Esophagus (tissue), 2 donors: ENCODE measurements around the gene SHOX. TPM values are rescaled to one million over a fixed set of nuclear protein-coding genes. Genes with fewer than 3 reads are reported as not detected.

ENCODE experiments used
- H3K27ac ChIP-seq, 2 donors: one replicate each; pipeline ENCODE4 v1.5.1; 2013; ENCODE audit warnings: low read depth in 2 of 2, mild to moderate bottlenecking in 2 of 2, inconsistent platforms in 1 of 2, low read length in 1 of 2, moderate library complexity in 1 of 2
- H3K27me3 ChIP-seq, 2 donors: one replicate each; pipeline ENCODE4 v1.6.1; 2013; ENCODE audit warnings: low read length in 2 of 2, control low read depth in 1 of 2, mild to moderate bottlenecking in 1 of 2; ENCODE audit not compliant: insufficient read depth in 2 of 2, control insufficient read depth in 1 of 2
- H3K36me3 ChIP-seq, 2 donors: one replicate each; pipeline ENCODE4 v1.6.1; 2013; ENCODE audit warnings: low read length in 1 of 2; ENCODE audit not compliant: control insufficient read depth in 2 of 2, insufficient read depth in 2 of 2
- H3K4me1 ChIP-seq, 2 donors: one replicate each; pipeline ENCODE4 v1.6.1; 2013; ENCODE audit warnings: low read length in 1 of 2; ENCODE audit not compliant: control insufficient read depth in 2 of 2, insufficient read depth in 2 of 2
- H3K4me3 ChIP-seq, 2 donors: one replicate each; pipeline ENCODE4 v1.5.1; 2013; ENCODE audit warnings: low read length in 2 of 2, mild to moderate bottlenecking in 2 of 2, low read depth in 1 of 2, moderate library complexity in 1 of 2
- H3K9me3 ChIP-seq, 2 donors: one replicate each; pipeline ENCODE4 v1.6.1; 2013; ENCODE audit warnings: mild to moderate bottlenecking in 2 of 2, low read depth in 1 of 2, low read length in 1 of 2, moderate library complexity in 1 of 2; ENCODE audit not compliant: control insufficient read depth in 2 of 2, insufficient read depth in 1 of 2
- WGBS, 2 donors: extraction: QIAGEN DNeasy Blood & Tissue Kit; methylation state at CpG; one replicate each; pipeline ENCODE4 v1.1.7; 2013; 5-methylcytosine and 5-hydroxymethylcytosine counted together
- polyA plus RNA-seq, 2 donors: library from polyadenylated mRNA; stranded (reverse); fragments of 200-250 nt; gene quantifications; one replicate each; pipeline ENCODE4 v1.2.3, GENCODE V29; 2013
- donor health status: healthy with polysubstance abuse.
- donor health status: Bipolar disorder and iron deficiency.

Gene SHOX
- polyA plus RNA-seq, 2 donors, result not detected

DNA sequence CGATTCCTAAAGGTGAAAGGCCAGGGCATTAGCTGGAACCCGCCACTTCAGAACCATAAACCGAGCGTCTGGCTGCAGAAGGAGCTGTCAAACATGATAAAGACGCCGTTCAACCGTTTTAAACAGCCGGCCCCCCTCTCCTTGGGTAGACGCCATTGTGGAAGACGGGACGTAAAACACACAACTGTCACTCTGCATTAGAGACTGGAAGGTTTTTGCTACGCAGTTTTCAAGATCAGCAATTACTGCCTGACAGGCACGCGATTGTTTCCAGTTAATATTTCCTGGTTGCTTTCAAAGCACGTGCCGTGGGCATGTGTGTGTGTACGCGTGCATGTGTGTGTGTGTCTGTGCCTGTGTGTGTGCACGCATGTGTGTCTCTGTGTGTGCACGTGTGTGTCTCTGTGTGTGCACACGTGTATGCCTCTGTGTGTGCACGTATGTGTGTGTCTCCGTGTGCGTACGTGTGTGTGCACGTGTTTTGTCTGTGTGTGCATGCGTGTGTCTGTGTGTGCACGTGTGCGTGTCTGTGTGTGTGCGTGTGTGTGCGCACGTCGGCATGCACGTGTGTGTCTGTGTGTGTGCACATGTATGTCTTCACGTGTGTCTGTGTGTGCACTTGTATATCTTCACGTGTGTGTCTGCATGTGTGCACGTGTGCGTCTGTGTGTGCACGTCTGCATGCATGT is 48.8 kb downstream of the SHOX start:
- H3K27ac ChIP-seq, result no peak overlapping the region
- H3K9me3 ChIP-seq, result peaks cover 7 to 13% of the 10 kb centered on the region in 2 donors
- WGBS, 2 donors, result 73 to 74% methylated on average over 39 of the region's 39 CpGs
- H3K36me3 ChIP-seq, result no peaks in the 10 kb centered on the region
- no peaks in the 10 kb centered on the region for H3K27me3 ChIP-seq
- no peaks in the 10 kb centered on the region for H3K4me1 ChIP-seq
- no peak overlapping the region for H3K4me3 ChIP-seq

DNA sequence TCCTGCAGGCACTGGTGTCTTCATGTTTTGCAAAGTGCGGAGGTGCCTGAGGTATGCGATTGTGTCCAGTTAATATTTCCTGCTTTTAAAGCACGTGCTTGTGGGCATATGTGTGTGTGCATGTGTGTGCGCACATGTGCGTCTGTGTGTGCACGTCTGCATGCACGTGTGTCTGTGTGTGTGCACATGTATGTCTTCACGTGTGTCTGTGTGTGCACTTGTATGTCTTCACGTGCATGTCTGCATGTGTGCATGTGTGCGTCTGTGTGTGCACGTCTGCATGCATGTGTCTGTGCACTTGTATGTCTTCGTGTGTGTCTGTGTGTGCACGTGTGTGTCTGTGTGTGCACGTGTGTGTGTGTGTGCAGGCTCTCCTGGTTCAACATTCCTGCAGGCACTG is 49.5 kb downstream of the SHOX start:
- Histone ChIP-seq H3K27ac (no peak overlapping the region), H3K4me1 (no peaks in the 10 kb centered on the region), H3K4me3 (no peak overlapping the region), H3K36me3 (no peaks in the 10 kb centered on the region), H3K9me3 (peaks cover 7 to 13% of the 10 kb centered on the region in 2 donors), H3K27me3 (no peaks in the 10 kb centered on the region)
- 93 to 94% methylated on average over 14 of the region's 14 CpGs for WGBS, 2 donors

DNA sequence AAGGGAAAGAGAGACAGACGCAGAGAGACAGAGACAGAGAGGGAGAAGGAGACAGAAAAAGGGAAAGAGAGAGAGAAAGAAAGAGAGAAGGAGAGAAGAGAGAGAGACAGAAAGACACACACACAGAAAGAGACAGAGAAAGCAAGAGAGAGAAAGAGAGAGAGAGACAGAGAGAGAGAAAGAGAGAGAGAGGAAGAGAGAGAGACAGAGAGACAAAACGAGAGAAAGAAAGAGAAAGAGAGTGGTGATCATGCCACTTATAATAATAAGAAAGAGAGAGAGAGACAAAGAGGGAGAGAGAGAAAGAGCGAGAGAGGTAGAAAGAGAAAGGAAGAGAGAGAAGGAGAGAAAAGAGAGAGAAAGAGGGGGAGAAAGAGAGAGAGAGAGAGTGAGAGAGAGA is 51.4 kb downstream of the SHOX start:
- Histone ChIP-seq H3K27ac (no peak overlapping the region), H3K27me3 (no peaks in the 10 kb centered on the region), H3K36me3 (no peaks in the 10 kb centered on the region), H3K4me3 (no peak overlapping the region), H3K9me3 (peaks cover 7 to 16% of the 10 kb centered on the region in 2 donors), H3K4me1 (no peaks in the 10 kb centered on the region)
- 86 to 88% methylated on average over 3 of the region's 3 CpGs for WGBS, 2 donors

DNA sequence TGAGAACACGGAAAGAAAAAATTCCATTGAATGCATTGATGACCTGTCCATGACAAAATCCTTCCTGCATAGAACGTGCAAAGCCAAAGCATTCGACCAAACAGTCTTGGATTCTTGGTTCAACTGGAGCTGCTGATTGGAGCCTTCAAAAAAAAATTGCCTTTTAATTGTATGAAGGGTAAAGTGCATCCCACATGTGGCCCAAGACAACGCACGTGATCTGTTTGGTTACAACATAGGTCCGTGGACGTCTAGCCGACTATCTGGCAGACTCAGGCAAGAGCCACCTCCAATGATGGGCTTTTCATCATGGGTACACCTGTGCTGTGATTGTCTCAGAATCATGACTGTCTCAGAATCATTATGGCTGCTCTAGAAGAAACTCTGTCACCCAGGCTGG is 52.3 kb downstream of the SHOX start:
- no peak overlapping the region for H3K27ac ChIP-seq
- H3K9me3 ChIP-seq, result peaks cover 7 to 16% of the 10 kb centered on the region in 2 donors
- H3K36me3 ChIP-seq, result no peaks in the 10 kb centered on the region
- no peak overlapping the region for H3K4me3 ChIP-seq
- 88 to 91% methylated on average over 8 of the region's 8 CpGs for WGBS, 2 donors
- no peaks in the 10 kb centered on the region for H3K27me3 ChIP-seq
- H3K4me1 ChIP-seq, result no peaks in the 10 kb centered on the region

DNA sequence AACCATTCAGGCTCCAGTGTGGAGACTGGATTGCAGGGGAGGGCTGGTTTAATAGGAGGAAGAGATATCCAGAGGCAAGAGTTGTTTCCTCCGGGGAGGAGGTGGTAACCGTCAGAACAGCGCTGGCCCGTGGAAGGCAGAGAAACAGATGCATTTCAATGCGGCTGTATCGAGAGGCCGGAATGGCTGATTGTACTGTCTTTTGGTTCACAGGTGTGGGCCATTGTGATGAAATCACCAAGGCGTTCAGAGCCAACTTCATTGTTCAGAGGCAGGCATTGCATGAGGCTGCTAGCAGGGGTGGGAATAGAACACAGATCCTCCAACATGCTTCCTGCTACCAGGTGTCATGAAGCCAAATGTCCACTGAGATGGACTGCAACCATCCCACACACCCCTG is 53.0 kb downstream of the SHOX start:
- no peaks in the 10 kb centered on the region for H3K36me3 ChIP-seq
- H3K27me3 ChIP-seq, result no peaks in the 10 kb centered on the region
- H3K27ac ChIP-seq, result no peak overlapping the region
- no peaks in the 10 kb centered on the region for H3K4me1 ChIP-seq
- peaks cover 7 to 16% of the 10 kb centered on the region in 2 donors for H3K9me3 ChIP-seq
- H3K4me3 ChIP-seq, result no peak overlapping the region
- WGBS, 2 donors, result 62 to 65% methylated on average over 8 of the region's 8 CpGs

DNA sequence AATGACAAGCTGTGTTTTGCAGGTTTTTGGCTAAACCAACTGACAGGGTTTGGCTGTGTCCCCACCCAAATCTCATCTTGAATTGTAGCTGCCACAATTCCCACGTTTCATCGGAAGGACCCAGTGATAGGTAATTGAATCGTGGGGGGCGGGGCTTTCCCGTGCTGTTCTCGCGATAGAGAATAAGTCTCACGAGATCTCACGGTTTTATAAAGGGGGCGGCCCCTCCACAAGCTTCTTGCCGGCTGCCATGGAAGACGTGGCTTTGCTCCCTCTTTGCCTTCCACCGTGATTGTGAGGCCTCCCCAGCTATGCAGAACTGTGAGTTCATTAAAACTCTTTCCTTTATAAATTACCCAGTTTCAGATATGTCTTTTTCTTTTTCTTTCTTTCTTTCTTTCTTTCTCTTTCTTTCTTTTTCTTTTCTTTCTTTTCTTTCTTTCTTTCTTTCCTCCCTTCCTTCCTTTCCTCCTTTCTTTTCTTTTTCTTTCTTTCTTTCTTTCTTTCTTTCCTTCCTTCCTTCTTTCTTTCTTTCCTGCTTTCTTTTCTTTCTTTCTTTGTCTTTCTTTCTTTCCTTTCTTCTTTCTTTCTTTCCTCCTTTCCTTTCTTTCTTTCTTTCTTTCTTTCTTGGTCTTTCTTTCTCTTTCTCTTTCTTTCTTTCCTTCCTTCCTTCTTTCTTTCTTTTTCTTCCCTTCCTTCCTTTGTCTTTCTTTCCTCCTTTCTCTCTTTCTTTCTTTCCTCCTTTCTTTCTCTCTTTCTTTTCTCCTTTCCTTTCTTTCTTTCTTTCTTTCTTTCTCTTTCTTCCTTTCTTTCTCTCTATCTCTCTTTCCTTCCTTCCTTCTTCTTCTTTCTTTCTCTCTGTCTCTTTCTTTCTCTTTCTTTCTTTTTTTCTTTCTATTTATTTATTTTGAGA is 54.8 kb downstream of the SHOX start:
- no peaks in the 10 kb centered on the region for H3K4me1 ChIP-seq
- H3K4me3 ChIP-seq, result no peak overlapping the region
- H3K27me3 ChIP-seq, result no peaks in the 10 kb centered on the region
- H3K9me3 ChIP-seq, result peaks cover 5 to 17% of the 10 kb centered on the region in 2 donors
- H3K36me3 ChIP-seq, result no peaks in the 10 kb centered on the region
- 85 to 89% methylated on average over 13 of the region's 13 CpGs for WGBS, 2 donors
- H3K27ac ChIP-seq, result no peak overlapping the region

DNA sequence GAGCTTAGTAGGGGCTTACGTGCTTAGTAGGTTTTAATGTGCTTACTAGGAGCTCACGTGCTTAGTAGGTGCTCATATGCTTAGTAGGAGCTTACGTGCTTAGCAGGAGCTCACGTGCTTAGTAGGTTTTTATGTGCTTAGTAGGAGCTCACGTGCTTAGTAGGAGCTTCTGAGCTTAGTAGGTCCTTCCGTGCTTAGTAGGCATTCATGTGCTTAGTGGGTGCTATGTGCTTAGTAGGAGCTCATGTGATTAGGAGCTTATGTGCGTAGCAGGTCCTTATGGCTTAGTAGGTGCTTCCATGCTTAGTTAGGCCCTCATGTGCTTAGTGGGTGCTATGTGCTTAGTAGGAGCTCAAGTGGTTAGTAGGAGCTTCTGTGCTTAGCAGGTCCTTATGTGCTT is 59.4 kb downstream of the SHOX start:
- no peak overlapping the region for H3K4me3 ChIP-seq
- no peaks in the 10 kb centered on the region for H3K36me3 ChIP-seq
- H3K9me3 ChIP-seq, result peaks cover 3 to 13% of the 10 kb centered on the region in 2 donors
- no peak overlapping the region for H3K27ac ChIP-seq
- H3K27me3 ChIP-seq, result no peaks in the 10 kb centered on the region
- 89% methylated on average over 7 of the region's 7 CpGs for WGBS, 2 donors
- H3K4me1 ChIP-seq, result no peaks in the 10 kb centered on the region

DNA sequence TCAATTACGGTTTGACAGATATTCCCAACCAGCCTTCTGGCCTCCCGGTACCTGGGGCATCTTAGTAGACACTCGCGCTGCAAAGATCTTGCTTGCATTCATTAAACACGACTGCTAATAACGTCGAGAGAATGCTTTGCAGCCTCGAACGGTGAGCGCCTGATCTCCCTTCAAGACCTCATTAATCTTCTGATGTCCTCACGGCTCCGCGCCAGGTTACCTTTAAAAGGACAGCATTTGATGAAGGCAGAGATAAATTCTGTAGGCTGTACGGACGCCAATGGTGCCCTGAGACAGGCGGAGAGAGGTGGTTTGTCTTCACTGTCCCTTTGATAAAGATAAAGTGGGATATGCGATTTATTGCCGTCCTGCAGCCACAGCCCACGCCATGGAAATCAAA is 64.2 kb downstream of the SHOX start:
- H3K27me3 ChIP-seq, result no peaks in the 10 kb centered on the region
- H3K9me3 ChIP-seq, result peaks cover 5 to 11% of the 10 kb centered on the region in 2 donors
- no peak overlapping the region for H3K4me3 ChIP-seq
- WGBS, 2 donors, result 81 to 82% methylated on average over 19 of the region's 19 CpGs
- H3K36me3 ChIP-seq, result no peaks in the 10 kb centered on the region
- no peaks in the 10 kb centered on the region for H3K4me1 ChIP-seq
- no peak overlapping the region for H3K27ac ChIP-seq

DNA sequence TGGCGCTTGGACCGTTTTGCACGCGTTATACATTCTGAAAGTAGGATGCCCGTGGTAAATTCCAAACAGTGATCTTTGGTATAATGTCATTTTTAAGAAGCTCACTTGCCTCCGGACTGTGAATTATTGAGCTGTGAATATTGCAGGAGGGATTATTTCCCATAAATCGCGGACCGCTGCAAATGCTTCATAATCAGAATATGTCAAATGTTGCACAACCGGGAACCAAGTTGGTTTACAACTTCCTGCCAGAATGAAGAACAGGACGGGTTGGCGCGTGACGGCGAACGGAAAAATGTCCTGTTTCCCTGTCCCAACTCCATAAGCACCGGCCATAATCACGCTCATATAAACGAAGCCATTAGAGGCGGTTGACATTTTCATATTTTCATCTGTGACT is 67.6 kb downstream of the SHOX start:
- 75 to 82% methylated on average over 20 of the region's 20 CpGs for WGBS, 2 donors
- no peaks in the 10 kb centered on the region for H3K27me3 ChIP-seq
- no peaks in the 10 kb centered on the region for H3K4me1 ChIP-seq
- H3K27ac ChIP-seq, result no peak overlapping the region
- no peak overlapping the region for H3K4me3 ChIP-seq
- no peaks in the 10 kb centered on the region for H3K36me3 ChIP-seq
- peaks cover 0 to 9% of the 10 kb centered on the region in 2 donors for H3K9me3 ChIP-seq
